ENCODE data around the gene MAZ. TPM values are rescaled to one million over a fixed set of nuclear protein-coding genes. Genes with fewer than 3 reads are reported as not detected.

Gene MAZ
- total and polyA plus RNA-seq, 2 of the 8 experiments (the other 6 are each of a cell fraction or from before 2014, with no cell fraction given), result 219 to 380 TPM

DNA sequence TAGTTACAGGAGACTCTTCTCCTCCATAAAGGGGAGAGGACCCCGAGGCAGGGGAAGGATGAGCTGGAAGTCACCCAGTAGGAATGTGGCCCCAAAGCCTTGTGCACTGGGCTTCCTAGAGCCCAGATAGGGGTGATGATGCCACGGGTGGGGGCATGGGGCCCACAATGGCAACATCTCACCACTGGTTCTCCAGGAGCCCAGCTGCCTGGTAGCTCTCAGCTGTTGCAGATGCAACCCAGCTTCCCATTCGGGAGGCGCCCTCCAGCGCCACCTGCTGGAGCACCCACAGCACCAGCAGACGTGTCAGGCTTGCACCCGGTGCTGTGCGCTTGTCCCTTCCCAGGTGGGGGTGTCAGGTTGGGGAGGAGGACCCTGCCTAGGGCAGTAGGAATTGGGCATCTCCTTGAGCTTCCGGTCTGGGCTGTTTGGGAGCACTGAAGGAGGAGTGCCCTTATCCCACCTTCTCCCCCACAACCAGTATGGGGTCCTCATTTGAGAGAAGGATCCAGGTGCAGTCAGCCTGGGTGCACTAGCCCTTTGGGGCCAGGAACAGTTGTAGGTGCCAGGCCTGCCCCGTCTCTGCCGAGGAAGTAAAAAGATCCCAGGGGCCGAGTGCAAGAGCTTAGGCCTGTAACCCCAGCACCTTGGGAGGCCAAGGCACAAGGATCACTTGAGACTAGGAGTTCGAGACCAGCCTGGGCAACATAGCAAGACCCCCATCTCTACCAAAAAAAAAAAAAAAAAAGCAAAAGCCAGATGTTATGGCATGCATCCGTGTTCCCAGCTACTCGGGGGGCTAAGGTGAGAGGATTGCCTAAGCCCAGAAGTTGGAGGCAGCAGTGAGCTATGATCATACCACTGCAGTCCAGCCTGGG is 42.3 kb downstream of the MAZ start:
- H2AFZ ChIP-seq (ENCODE audit: low read length), result no peak overlapping the region
- H4K20me1 ChIP-seq (replicated peaks in 1 of 2; ENCODE audit: control insufficient read depth in 1 of 2, insufficient read depth in 2 of 2, low read length in 2 of 2), result no peaks in the 10 kb centered on the region
- POLR2A ChIA-PET (ENCODE audit: partially characterized antibody), result interaction anchor here (0.7 to 12.7 kb wide), 12 partner anchors 10 to 1026 kb away, joined by 3 to 167 read pairs (median 4); partner anchors contain the start of genes ALDOA, CDIPT, MAZ and MVP
- no peak overlapping the region for H3K27ac ChIP-seq (ENCODE audit: low read depth, low read length)
- WGBS, 2 experiments (ENCODE audit: extremely low coverage in 1 of 2, insufficient coverage in 1 of 2, insufficient read length in 1 of 2, insufficient replicate concordance in 2 of 2, low coverage in 1 of 2, low lambda C conversion rate in 2 of 2, missing lambda C conversion rate in 1 of 2), result 58% methylated on average over 13 of the region's 15 CpGs; no CpG with 5 or more reads in 1 of the 2 experiments
- H3K18ac ChIP-seq (ENCODE audit: extremely low read depth, low read length), result no peak overlapping the region
- H3K14ac ChIP-seq (ENCODE audit: insufficient read length), result no peak overlapping the region
- H3K23me2 ChIP-seq (ENCODE audit: low read depth, low read length), result no peaks in the 10 kb centered on the region
- H3K79me2 ChIP-seq (ENCODE audit: control insufficient read depth in 1 of 2, insufficient read depth in 2 of 2, low read length in 2 of 2), result no peaks in the 10 kb centered on the region
- no peak for FAIRE-seq
- no peaks in the 10 kb centered on the region for H3K27me3 ChIP-seq (replicated peaks in 1 of 4; ENCODE audit: control insufficient read depth in 3 of 4, extremely low read depth in 1 of 4, insufficient read depth in 3 of 4, low read length in 3 of 4)
- no peak overlapping the region for H3K9ac ChIP-seq (replicated peaks in 1 of 4; ENCODE audit: extremely low read depth in 1 of 4, low read depth in 3 of 4, low read length in 3 of 4)
- no peak overlapping the region for H3K56ac ChIP-seq (replicated peaks; ENCODE audit: insufficient read length, low read depth, low read length)
- H3K36me3 ChIP-seq (ENCODE audit: control insufficient read depth in 2 of 4, insufficient read depth in 4 of 4, low read length in 3 of 4), result no peaks in the 10 kb centered on the region
- H3K4me1 ChIP-seq (replicated peaks in 1 of 4; ENCODE audit: control insufficient read depth in 3 of 4, insufficient read depth in 4 of 4, low read length in 3 of 4), result no peaks in the 10 kb centered on the region; a peak in 1 of 7 replicates
- no peak overlapping the region for H2AK5ac ChIP-seq (ENCODE audit: low read depth, low read length)
- H2BK20ac ChIP-seq (ENCODE audit: low read length), result no peak overlapping the region
- H4K8ac ChIP-seq (ENCODE audit: extremely low read depth, insufficient read depth, low read length), result no peak overlapping the region
- H4K91ac ChIP-seq (replicated peaks; ENCODE audit: insufficient read length, low read length), result no peak overlapping the region
- H2BK12ac ChIP-seq (ENCODE audit: low read depth, low read length), result no peak overlapping the region
- H4K5ac ChIP-seq (ENCODE audit: insufficient read length, low read depth, low read length), result no peak overlapping the region
- peak overlapping the region; percentile 35; the same call in 1 of the 2 replicates for H2BK5ac ChIP-seq (ENCODE audit: low read depth, low read length)
- no peak overlapping the region for H2BK15ac ChIP-seq (ENCODE audit: low read length)
- H2BK120ac ChIP-seq (replicated peaks; ENCODE audit: low read depth, low read length), result no peak overlapping the region
- H3K4ac ChIP-seq (replicated peaks; ENCODE audit: insufficient read length, low read depth, low read length), result no peak overlapping the region
- H3K23ac ChIP-seq (ENCODE audit: insufficient read length), result no peak overlapping the region
- H3K79me1 ChIP-seq (ENCODE audit: low read depth, low read length), result no peaks in the 10 kb centered on the region
- CTCF ChIA-PET (ENCODE audit: partially characterized antibody), result interaction anchor here (0.6 to 15.0 kb wide), 52 partner anchors 8 to 1713 kb away, joined by 3 to 212 read pairs (median 4); partner anchors contain the start of genes C16orf92, CDIPT, DOC2A and KIF22
- peak; percentile 33 to 90 for DNase-seq (ENCODE audit: low read depth in 1 of 2, low spot score in 2 of 2)
- H3K4me2 ChIP-seq (ENCODE audit: insufficient read depth in 1 of 2, low read depth in 2 of 2, low read length in 2 of 2), result no peak overlapping the region
- H3K9me3 ChIP-seq (ENCODE audit: insufficient read depth in 2 of 2, low read depth in 1 of 2, low read length in 1 of 2), result no peaks in the 10 kb centered on the region
- H3K4me3 ChIP-seq (ENCODE audit: extremely low read depth in 1 of 4, insufficient read depth in 2 of 4, low read depth in 3 of 4, low read length in 4 of 4), result no peak overlapping the region
- peak; percentile 28; the same call in 1 of the 2 replicates for TF ChIP-seq KDM1A (IDR thresholded peaks at IDR 0.05; ENCODE audit: borderline replicate concordance, low read length)
- no peak for TF ChIP-seq SRF (IDR thresholded peaks at IDR 0.05; ENCODE audit: low read depth, low read length)
- TF ChIP-seq, protein P1, sequence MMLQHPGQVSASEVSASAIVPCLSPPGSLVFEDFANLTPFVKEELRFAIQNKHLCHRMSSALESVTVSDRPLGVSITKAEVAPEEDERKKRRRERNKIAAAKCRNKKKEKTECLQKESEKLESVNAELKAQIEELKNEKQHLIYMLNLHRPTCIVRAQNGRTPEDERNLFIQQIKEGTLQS (IDR thresholded peaks at IDR 0.05; ENCODE audit: insufficient read depth, low read depth, low read length), result no peak
- 0 out of 2 replicates have a peak, but pooled peaks have one; percentile 63 for TF ChIP-seq CREB1 (IDR thresholded peaks at IDR 0.05)
- TF ChIP-seq RAD21 (IDR thresholded peaks at IDR 0.05 in 1 of 2, conservative IDR thresholded peaks at IDR 0.05 in 1 of 2; ENCODE audit: low read depth in 2 of 2, low read length in 2 of 2), result peak; percentile 69 to 85
- peak; percentile 54; the same call in 1 of the 2 replicates for TF ChIP-seq GABPA (IDR thresholded peaks at IDR 0.05; ENCODE audit: borderline replicate concordance, insufficient read depth, low read length)
- peak; percentile 88 to 99 (median 94) for TF ChIP-seq CTCF (IDR thresholded peaks at IDR 0.05; ENCODE audit: control extremely low read depth in 1 of 3, insufficient read depth in 1 of 3, low read depth in 1 of 3, low read length in 3 of 3)

All from H1 (cell line).